DMS53 treated with DMSO at 0.1 percent for 48 hours (cell line): ENCODE results near the gene WNT9A.

Source experiments
- DNase-seq: peaks from one replicate; lab custom pipeline; 2025; ENCODE audit not compliant: unreplicated experiment; lab: John Stamatoyannopoulos, UW

Gene WNT9A

GRCh38 chr1:227899820-227900449 lies 47.8 kb downstream of the WNT9A start:
- no peak for DNase-seq

- DNase-seq = no peak
These were observed 48.5 kb downstream of the WNT9A start for GRCh38 chr1:227899141-227899819.

GRCh38 chr1:227898502-227899140 lies 49.1 kb downstream of the WNT9A start:
- DNase-seq = no peak

GRCh38 chr1:227897704-227898438 lies 49.9 kb downstream of the WNT9A start:
- DNase-seq = no peak

- no peak for DNase-seq
These were observed 50.7 kb downstream of the WNT9A start for GRCh38 chr1:227896710-227897655.

- DNase-seq = no peak
These were observed 51.7 kb downstream of the WNT9A start for GRCh38 chr1:227895828-227896685.

- no peak for DNase-seq
These were observed 52.8 kb downstream of the WNT9A start for GRCh38 chr1:227894831-227895451.

GRCh38 chr1:227893949-227894721 lies 53.6 kb downstream of the WNT9A start:
- no peak for DNase-seq

GRCh38 chr1:227893300-227893948 lies 54.3 kb downstream of the WNT9A start:
- no peak for DNase-seq

- no peak for DNase-seq
These were observed 55.0 kb downstream of the WNT9A start for GRCh38 chr1:227892489-227893299.

GRCh38 chr1:227891955-227892488 lies 55.7 kb downstream of the WNT9A start:
- DNase-seq = no peak

GRCh38 chr1:227891223-227891954 lies 56.3 kb downstream of the WNT9A start:
- peak; percentile 42 for DNase-seq

- no peak for DNase-seq
These were observed 57.1 kb downstream of the WNT9A start for GRCh38 chr1:227890451-227891222.

GRCh38 chr1:227889863-227890405 lies 57.8 kb downstream of the WNT9A start:
- DNase-seq = no peak
